DND-41 (cell line): ENCODE measurements around the gene RNF135.

ENCODE experiments used
- EZH2 ChIP-seq: IDR thresholded peaks from 3 replicates; pipeline ENCODE4 v1.6.1; 2012; ENCODE audit warnings: borderline replicate concordance, low read depth, mild to moderate bottlenecking, moderate library complexity, low read length, inconsistent platforms; ENCODE audit not compliant: severe bottlenecking
- TF ChIP-seq, protein P1 (sequence below): IDR thresholded peaks from 2 replicates; pipeline ENCODE4 v1.5.1; 2012; ENCODE audit warnings: borderline replicate concordance, low read length, moderate library complexity, mild to moderate bottlenecking; ENCODE audit not compliant: poor library complexity, severe bottlenecking; ENCODE audit errors: extremely low read depth

DNA sequence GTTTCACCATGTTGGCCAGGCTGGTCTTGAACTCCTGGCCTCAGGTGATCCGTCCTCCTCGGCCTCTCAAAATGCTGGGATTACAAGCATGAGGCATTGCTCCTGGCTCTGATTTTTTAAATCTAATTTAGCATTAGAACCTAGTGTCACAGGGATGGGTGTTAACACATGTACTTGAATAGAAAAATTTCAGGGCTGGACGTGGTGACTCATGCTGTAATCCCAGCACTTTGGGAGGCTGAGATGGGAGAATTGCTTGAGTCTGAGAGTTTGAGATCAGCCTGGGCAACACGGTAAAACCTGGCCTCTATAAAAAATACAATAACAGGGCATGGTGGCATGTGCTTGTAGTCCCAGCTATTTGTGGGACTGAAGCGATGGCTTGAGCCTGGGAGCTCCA, 6.0 kb upstream of the RNF135 start:
- TF ChIP-seq, protein P1, sequence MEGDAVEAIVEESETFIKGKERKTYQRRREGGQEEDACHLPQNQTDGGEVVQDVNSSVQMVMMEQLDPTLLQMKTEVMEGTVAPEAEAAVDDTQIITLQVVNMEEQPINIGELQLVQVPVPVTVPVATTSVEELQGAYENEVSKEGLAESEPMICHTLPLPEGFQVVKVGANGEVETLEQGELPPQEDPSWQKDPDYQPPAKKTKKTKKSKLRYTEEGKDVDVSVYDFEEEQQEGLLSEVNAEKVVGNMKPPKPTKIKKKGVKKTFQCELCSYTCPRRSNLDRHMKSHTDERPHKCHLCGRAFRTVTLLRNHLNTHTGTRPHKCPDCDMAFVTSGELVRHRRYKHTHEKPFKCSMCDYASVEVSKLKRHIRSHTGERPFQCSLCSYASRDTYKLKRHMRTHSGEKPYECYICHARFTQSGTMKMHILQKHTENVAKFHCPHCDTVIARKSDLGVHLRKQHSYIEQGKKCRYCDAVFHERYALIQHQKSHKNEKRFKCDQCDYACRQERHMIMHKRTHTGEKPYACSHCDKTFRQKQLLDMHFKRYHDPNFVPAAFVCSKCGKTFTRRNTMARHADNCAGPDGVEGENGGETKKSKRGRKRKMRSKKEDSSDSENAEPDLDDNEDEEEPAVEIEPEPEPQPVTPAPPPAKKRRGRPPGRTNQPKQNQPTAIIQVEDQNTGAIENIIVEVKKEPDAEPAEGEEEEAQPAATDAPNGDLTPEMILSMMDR: no peak
- TF ChIP-seq EZH2: no peak
